ENCODE data around the gene TRIM2.

DNA sequence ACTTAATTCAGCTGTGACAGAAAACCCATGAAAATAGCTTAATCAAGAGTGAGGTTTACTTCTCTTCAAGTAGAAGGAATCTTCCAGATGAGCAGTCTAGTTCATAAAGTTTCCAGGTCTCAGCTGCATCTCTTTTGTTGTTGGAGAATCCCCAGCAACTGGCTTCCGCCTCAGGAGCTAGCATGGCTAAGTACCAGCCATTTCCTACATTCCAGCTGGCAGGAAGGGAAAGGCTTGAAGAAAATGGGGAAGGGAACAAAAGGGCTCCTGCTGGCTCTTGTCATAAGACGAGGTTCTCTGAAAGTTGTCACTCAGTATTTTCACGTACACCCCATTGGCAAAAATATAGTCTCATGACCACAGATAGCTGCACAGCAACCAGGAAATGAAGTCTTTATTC, 27.3 kb upstream of the TRIM2 start:
- no peak for TF ChIP-seq POLR2A (IDR thresholded peaks at IDR 0.05)
- TF ChIP-seq CTCF (IDR thresholded peaks at IDR 0.05), result no peak

Data from thyroid gland (tissue), 4 donors.